ENCODE measurements around the gene C1orf174.

C1orf174 gene

GRCh38 chr1:3900150-3900968 is at the start of gene C1orf174:
Gene C1orf174, minus strand, starts transcription at chr1:3900272. Its CDS starts 86 bp downstream, at chr1:3900186.
- DNase-seq (ENCODE audit: low spot score) = peak; percentile 94

- no peak for DNase-seq (ENCODE audit: low spot score)
Measured at GRCh38 chr1:3948344-3948743, 48.3 kb upstream of the C1orf174 start.

GRCh38 chr1:3945916-3946840 is 46.1 kb upstream of the C1orf174 start:
- no peak for DNase-seq (ENCODE audit: low spot score)

DNA sequence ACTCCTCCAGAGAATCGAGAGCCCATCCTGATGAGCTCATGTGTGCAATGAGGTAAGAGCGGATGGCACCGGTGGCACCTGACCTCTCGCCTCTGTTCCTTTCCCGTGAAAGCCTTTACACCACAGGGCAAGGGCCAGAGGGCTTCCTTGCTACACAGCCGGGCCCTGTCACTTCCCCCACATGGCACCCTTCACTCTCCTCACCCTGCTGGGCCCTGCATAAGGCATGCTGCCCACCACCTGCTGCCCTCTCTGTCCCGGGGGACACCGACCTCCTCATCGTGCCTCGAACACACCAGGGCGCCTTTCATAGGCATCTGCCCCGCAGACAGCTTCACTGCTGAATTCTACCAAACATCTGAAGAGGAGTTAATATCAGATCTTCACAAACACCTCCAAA is 45.1 kb upstream of the C1orf174 start:
- no peak for DNase-seq (ENCODE audit: low spot score)

DNA sequence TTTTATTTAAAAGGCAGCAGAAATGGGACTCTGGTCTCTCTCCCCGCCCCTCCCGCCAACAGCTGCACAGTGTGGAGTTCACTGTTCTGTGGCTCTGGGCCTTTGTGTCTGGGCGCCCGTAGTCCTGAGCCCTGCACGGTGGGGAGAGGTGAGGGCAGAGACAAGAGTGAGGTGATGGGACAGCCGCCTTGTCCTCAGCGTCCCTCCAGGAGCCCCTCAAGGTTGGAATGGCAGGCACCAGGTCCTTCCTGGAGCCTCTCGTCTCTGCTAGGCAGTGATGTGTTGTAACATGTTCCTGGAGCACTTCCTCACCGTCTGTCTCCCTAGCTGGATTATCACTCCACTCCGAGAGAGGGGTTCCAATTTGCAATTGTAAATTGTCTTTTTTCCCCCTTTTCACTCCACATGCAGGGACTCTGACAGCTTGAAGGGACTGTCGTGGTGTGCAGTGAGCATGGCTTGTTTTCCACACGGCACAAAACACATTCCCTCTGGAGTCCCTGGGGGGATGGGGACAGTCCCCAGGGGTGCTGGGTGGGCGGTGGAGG is 44.6 kb upstream of the C1orf174 start:
- DNase-seq (ENCODE audit: low spot score) = no peak

DNA sequence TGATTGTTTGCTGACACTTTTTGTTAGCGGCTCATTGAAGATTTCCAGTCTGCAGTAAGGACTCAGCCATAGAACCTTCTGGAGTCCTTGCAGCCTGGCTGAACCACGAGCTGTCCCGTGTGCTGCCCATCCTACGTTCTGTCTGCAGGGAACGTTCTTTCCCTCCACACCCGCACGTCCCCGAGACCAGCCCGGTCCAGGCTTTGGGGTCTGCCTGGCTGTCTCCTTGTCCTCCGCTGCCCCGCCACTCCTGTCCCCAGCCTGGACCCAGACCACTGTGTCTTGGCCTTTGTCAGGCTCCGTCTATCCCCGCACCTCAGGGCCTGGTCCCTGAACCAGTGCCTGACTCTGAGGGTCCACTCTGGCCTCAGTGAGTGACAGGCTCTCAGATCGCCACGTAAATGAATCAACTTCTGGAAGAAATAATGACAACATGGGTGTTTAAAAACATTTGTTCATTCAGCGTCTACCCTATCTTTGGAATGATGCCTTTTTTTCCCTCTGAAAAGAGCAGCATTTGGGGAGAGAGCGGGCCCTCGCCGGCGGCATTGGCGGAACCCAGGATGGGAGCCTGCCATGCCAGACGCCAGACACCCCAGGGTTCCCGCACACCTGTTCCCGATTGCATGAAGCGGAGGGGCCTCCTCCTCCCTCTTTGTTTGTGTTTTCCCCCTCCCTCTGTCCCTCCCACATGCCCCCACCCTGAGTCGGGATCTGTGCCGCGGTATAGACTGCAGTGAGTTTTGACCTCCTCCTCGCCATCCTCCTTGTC is 43.9 kb upstream of the C1orf174 start:
- DNase-seq (ENCODE audit: low spot score) = no peak

GRCh38 chr1:3943123-3943431 is 43.0 kb upstream of the C1orf174 start:
- DNase-seq (ENCODE audit: low spot score) = no peak

GRCh38 chr1:3942416-3943122 is 42.5 kb upstream of the C1orf174 start:
- DNase-seq (ENCODE audit: low spot score) = no peak

- DNase-seq (ENCODE audit: low spot score) = no peak
Measured at GRCh38 chr1:3940754-3941345, 40.8 kb upstream of the C1orf174 start.

DNA sequence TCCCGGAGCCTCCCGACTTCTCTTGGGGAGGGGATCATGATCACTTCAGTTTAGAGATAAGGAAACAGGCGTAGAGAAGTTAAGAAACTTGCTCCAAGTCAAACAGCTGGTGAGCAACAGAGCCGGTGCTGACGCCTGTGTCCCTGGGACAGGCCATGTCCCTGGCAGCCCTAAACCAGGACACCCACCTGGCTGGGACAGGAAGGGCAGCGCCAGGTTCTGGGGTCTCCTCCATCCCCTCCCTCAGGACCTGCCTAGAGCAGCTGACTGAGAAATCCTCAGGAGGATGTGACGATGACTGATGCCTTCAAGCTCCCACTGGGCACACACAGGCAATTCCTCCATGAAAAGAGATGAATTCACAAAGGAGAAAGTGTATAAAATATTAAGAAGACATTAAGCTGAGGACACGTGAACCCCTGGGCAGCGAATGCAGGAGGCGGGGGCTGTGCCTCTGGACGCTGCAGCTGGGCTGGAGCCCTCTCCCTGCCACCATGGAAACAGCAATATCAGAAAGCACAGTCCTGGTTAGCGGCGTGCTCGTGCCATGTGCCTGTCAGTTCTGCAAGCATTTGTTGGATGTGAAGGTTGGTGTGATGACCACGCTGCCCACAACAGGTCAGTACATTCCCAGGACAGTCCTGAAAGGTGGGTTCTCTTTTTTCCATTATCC is 40.1 kb upstream of the C1orf174 start:
- DNase-seq (ENCODE audit: low spot score) = no peak

DNA sequence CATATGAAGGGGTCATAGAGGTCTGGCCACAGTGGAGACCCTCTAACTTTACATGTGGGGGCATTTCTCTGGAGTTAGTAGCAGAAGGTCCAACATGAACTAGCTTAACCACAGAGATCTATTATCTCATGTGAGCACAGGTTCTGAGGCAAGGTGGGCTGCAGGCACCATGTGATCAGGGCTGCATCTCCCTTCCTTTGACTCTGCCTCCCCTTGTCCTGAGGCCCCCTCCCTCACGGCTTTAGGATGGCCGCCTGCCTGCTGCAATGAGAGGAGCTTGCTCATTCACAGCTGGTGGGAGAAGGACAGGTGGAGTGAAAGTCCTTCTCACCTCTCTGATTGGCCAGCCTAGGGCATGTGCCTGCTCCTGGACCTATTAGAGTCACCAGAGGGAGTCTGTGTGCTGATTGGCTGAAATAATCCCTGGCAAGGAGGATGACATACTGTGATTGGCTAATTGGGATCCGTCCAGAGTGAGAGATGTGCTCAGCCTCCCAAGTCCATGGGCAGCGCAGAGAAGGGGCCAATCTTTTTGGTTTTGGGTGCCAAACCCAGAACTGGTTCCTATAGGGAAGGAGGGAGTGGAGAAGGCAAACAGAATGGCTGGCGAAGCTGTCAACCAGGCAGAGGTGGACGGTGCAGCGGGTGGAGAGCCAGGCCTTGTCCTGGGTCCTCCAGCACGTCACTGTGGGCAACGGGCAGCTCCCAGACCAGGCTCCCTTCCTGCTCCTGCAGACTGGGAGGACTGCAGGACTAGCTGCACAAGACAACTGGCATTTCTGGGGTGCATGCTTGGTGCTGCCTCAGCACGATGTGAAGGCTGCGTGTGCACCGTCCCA is 39.4 kb upstream of the C1orf174 start:
- DNase-seq (ENCODE audit: low spot score) = no peak

GRCh38 chr1:3932156-3932919 is 32.3 kb upstream of the C1orf174 start:
- no peak for DNase-seq (ENCODE audit: low spot score)

- no peak for DNase-seq (ENCODE audit: low spot score)
Measured at GRCh38 chr1:3931007-3931912, 31.2 kb upstream of the C1orf174 start.

DNA sequence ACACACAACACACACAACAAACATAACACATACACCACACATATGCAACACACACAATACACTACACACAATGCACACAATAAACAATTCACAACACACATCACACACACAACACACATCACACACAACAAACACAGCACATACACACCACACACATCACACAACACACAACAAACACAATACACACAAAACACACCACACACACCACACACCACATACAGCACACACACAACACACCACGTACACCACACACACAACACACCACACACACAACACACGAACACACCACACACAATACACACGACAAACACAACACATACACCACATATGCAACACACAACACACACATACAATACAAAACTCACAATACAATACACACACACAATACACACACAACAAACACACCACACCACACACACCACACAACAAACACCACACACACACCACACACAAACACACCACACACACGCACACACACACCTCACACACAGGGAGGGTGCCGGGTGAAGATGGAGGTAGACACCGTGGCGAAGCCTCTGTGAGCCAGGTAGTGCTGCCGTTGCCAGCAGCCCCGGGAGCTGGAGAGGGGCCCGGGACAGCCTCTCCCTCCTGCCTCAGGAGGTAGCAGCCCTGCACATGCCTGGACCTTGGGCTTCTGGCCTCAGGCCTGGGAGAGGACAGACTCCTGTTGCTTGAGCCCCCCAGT is 30.4 kb upstream of the C1orf174 start:
- no peak for DNase-seq (ENCODE audit: low spot score)

DNA sequence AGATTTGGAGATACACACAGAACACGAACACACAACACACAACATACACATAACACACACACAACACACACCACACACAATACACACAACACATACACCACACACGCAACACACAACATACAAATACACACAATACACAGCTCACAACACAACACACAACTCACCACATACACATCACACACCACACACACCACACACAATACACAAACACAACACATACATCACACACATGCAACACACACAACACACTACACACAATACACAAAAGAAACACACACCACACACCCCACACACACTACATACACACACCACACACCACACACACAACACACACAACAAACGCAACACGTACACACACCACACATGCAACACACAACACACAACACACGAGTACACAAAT is 29.1 kb upstream of the C1orf174 start:
- no peak for DNase-seq (ENCODE audit: low spot score)

DNA sequence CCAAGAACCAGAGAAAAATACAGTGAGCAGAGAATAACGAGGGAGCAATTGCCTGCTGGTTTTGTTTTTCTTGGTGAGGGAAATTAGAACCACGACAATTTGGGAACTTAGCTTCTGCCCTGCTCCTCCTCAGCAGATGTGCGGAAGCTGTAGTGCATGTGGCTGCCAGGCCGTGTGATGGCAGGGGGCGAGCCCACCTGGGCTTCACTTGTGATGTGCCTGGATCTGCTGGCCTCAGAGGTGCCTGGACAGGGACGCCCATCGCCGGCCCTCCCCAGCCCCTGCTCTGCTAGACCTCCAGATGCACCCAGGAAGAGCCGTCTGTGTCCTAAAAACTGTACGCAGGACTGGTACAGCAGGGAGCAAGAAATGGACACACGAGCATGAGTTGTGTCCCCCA is 28.5 kb upstream of the C1orf174 start:
- no peak for DNase-seq (ENCODE audit: low spot score)

GRCh38 chr1:3926956-3927355 is 26.9 kb upstream of the C1orf174 start:
- DNase-seq (ENCODE audit: low spot score) = no peak

All from kidney capillary endothelial cell (primary cell).